ENCODE data around the gene ARF5. TPM values are rescaled to one million over a fixed set of nuclear protein-coding genes. Genes with fewer than 3 reads are reported as not detected.

ARF5 gene
- total and polyA plus RNA-seq, 2 experiments from 2014 or later, result 207 to 263 TPM

GRCh38 chr7:127578711-127579275, 9.4 kb upstream of the ARF5 start:
- Histone ChIP-seq H3K4me2 (ENCODE audit: unreplicated experiment) (no peak overlapping the region), H3K9me2 (ENCODE audit: insufficient read depth) (no peaks in the 10 kb centered on the region), H3K4me3 (no peak overlapping the region), H3K36me3 (ENCODE audit: low read depth) (0 out of 2 replicates have a peak, but pooled peaks cover 4% of the 10 kb centered on the region), H3K4me1 (ENCODE audit: insufficient read depth) (peaks cover 15% of the 10 kb centered on the region), H4K20me1 (ENCODE audit: insufficient read depth) (no peaks in the 10 kb centered on the region; the same call in 1 of the 2 replicates), H3K27ac (no peak overlapping the region), H3K9ac (no peak overlapping the region), H3K79me2 (ENCODE audit: insufficient read depth) (peaks cover 34% of the 10 kb centered on the region), H3K27me3 (replicated peaks; ENCODE audit: insufficient read depth) (no peaks in the 10 kb centered on the region), H3K9me3 (ENCODE audit: low read depth) (no peaks in the 10 kb centered on the region), H3F3A (ENCODE audit: insufficient read depth) (no peaks in the 10 kb centered on the region), H2AFZ (no peak overlapping the region)
- 64 to 66% methylated on average over 4 of the region's 4 CpGs for WGBS, 2 experiments (ENCODE audit: low coverage in 1 of 2, low lambda C conversion rate in 2 of 2, missing lambda C conversion rate in 2 of 2)
- TF ChIP-seq EZH2 (IDR thresholded peaks at IDR 0.05; ENCODE audit: insufficient read depth, poor library complexity, severe bottlenecking), result no peak
- no peak for TF ChIP-seq EZH2phosphoT487 (IDR thresholded peaks at IDR 0.05; ENCODE audit: insufficient read depth, low read depth)
- in situ Hi-C loops (cut with MboI), result no loop called here
- DNase-seq, result no peak

- in situ Hi-C loops (cut with MboI), result no loop called here
- H4K20me1 ChIP-seq (ENCODE audit: insufficient read depth), result no peaks in the 10 kb centered on the region; the same call in 1 of the 2 replicates
Measured at GRCh38 chr7:127580612-127581011, 7.6 kb upstream of the ARF5 start.

GRCh38 chr7:127581716-127582115, 6.5 kb upstream of the ARF5 start:
- 95 to 100% methylated on average over 1 of the region's 1 CpG for WGBS, 2 experiments (ENCODE audit: low coverage in 1 of 2, low lambda C conversion rate in 2 of 2, missing lambda C conversion rate in 2 of 2)
- no peak overlapping the region for H2AFZ ChIP-seq
- TF ChIP-seq EZH2phosphoT487 (IDR thresholded peaks at IDR 0.05; ENCODE audit: insufficient read depth, low read depth) (no peak), EZH2 (IDR thresholded peaks at IDR 0.05; ENCODE audit: insufficient read depth, poor library complexity, severe bottlenecking) (no peak)
- no peaks in the 10 kb centered on the region for H3K9me3 ChIP-seq (ENCODE audit: low read depth)
- H3K79me2 ChIP-seq (ENCODE audit: insufficient read depth), result peaks cover 48% of the 10 kb centered on the region
- no peak overlapping the region for H3K4me2 ChIP-seq (ENCODE audit: unreplicated experiment)
- no peak overlapping the region for H3K9ac ChIP-seq
- in situ Hi-C loops (cut with MboI), result no loop called here
- H3K27me3 ChIP-seq (replicated peaks; ENCODE audit: insufficient read depth), result no peaks in the 10 kb centered on the region
- H3F3A ChIP-seq (ENCODE audit: insufficient read depth), result no peaks in the 10 kb centered on the region
- 0 out of 2 replicates have a peak, but pooled peaks cover 4% of the 10 kb centered on the region for H3K36me3 ChIP-seq (ENCODE audit: low read depth)
- no peaks in the 10 kb centered on the region for H3K9me2 ChIP-seq (ENCODE audit: insufficient read depth)
- no peak overlapping the region for H3K4me3 ChIP-seq
- H3K4me1 ChIP-seq (ENCODE audit: insufficient read depth), result peaks cover 19% of the 10 kb centered on the region
- no peaks in the 10 kb centered on the region; the same call in 1 of the 2 replicates for H4K20me1 ChIP-seq (ENCODE audit: insufficient read depth)
- DNase-seq, result peak; percentile 44
- H3K27ac ChIP-seq, result no peak overlapping the region

More at GRCh38 chr7:127580612-127581011, 7.6 kb upstream of the ARF5 start:
- Histone ChIP-seq H3K79me2 (ENCODE audit: insufficient read depth) (peaks cover 48% of the 10 kb centered on the region), H3K9ac (no peak overlapping the region), H3K9me2 (ENCODE audit: insufficient read depth) (no peaks in the 10 kb centered on the region), H3K4me3 (no peak overlapping the region), H2AFZ (no peak overlapping the region), H3F3A (ENCODE audit: insufficient read depth) (no peaks in the 10 kb centered on the region), H3K27me3 (replicated peaks; ENCODE audit: insufficient read depth) (no peaks in the 10 kb centered on the region), H3K4me1 (ENCODE audit: insufficient read depth) (peaks cover 19% of the 10 kb centered on the region), H3K9me3 (ENCODE audit: low read depth) (no peaks in the 10 kb centered on the region), H3K4me2 (ENCODE audit: unreplicated experiment) (no peak overlapping the region), H3K27ac (no peak overlapping the region), H3K36me3 (ENCODE audit: low read depth) (0 out of 2 replicates have a peak, but pooled peaks cover 4% of the 10 kb centered on the region)
- TF ChIP-seq EZH2phosphoT487 (IDR thresholded peaks at IDR 0.05; ENCODE audit: insufficient read depth, low read depth) (no peak), EZH2 (IDR thresholded peaks at IDR 0.05; ENCODE audit: insufficient read depth, poor library complexity, severe bottlenecking) (no peak)
- no peak for DNase-seq

- 0 out of 2 replicates have a peak, but pooled peaks cover 4% of the 10 kb centered on the region for H3K36me3 ChIP-seq (ENCODE audit: low read depth)
- 75 to 77% methylated on average over 14 of the region's 14 CpGs for WGBS, 2 experiments (ENCODE audit: low coverage in 1 of 2, low lambda C conversion rate in 2 of 2, missing lambda C conversion rate in 2 of 2)
Measured at GRCh38 chr7:127582361-127582760, 5.8 kb upstream of the ARF5 start.

More at GRCh38 chr7:127582361-127582760, 5.8 kb upstream of the ARF5 start:
- Histone ChIP-seq H2AFZ (no peak overlapping the region), H3F3A (ENCODE audit: insufficient read depth) (no peaks in the 10 kb centered on the region), H3K79me2 (ENCODE audit: insufficient read depth) (peaks cover 48% of the 10 kb centered on the region), H3K4me3 (no peak overlapping the region), H3K9me2 (ENCODE audit: insufficient read depth) (no peaks in the 10 kb centered on the region), H3K9me3 (ENCODE audit: low read depth) (no peaks in the 10 kb centered on the region), H3K4me2 (ENCODE audit: unreplicated experiment) (no peak overlapping the region), H3K9ac (no peak overlapping the region), H3K27me3 (replicated peaks; ENCODE audit: insufficient read depth) (no peaks in the 10 kb centered on the region), H3K4me1 (ENCODE audit: insufficient read depth) (peaks cover 19% of the 10 kb centered on the region), H4K20me1 (ENCODE audit: insufficient read depth) (no peaks in the 10 kb centered on the region; the same call in 1 of the 2 replicates), H3K27ac (no peak overlapping the region)
- no peak for TF ChIP-seq EZH2 (IDR thresholded peaks at IDR 0.05; ENCODE audit: insufficient read depth, poor library complexity, severe bottlenecking)
- no peak for TF ChIP-seq EZH2phosphoT487 (IDR thresholded peaks at IDR 0.05; ENCODE audit: insufficient read depth, low read depth)
- in situ Hi-C loops (cut with MboI), result no loop called here
- no peak for DNase-seq
